Measurements from ENCODE around the gene RPS6KB1.
"Not testable (repeated sequence)": the region's sequence is repeated elsewhere in the genome, so short reads cannot be mapped to it uniquely, and the experiment has no call there.

Gene RPS6KB1

GRCh38 chr17:59964482-59965328 is 71.8 kb downstream of the RPS6KB1 start, which contains the start of gene RNFT1:
Gene RNFT1, minus strand, starts transcription at chr17:59964740. Its CDS starts 77 bp downstream, at chr17:59964663.
- Histone ChIP-seq H3K4me2 (ENCODE audit: insufficient read depth, low read length) (peak within 1 kb of the TSS; percentile 74), H3K36me3 (ENCODE audit: insufficient read depth, low read length) (peaks cover 5% of the 10 kb centered on the region), H3K9ac (ENCODE audit: low read depth, low read length) (peak within 1 kb of the TSS; percentile 66), H3K4me1 (ENCODE audit: insufficient read depth, low read length) (peaks cover 24% of the 10 kb centered on the region), H3K27ac (ENCODE audit: low read length) (peak within 1 kb of the TSS; percentile 79), H3K79me2 (ENCODE audit: insufficient read depth, low read length) (peaks cover 5% of the 10 kb centered on the region; the same call in 1 of the 2 replicates), H3K9me3 (ENCODE audit: insufficient read depth, low read length, severe bottlenecking) (no peaks in the 10 kb centered on the region), H3K27me3 (ENCODE audit: insufficient read depth, low read length, poor library complexity) (no peaks in the 10 kb centered on the region), H3K4me3 (ENCODE audit: low read depth in 1 of 2, low read length in 2 of 2) (peak within 1 kb of the TSS; percentile 67 to 78), H4K20me1 (ENCODE audit: insufficient read depth, low read length) (no peaks in the 10 kb centered on the region), H2AFZ (ENCODE audit: low read depth, low read length) (peak within 1 kb of the TSS; percentile 95)
- no peak for TF ChIP-seq CTCF (IDR thresholded peaks at IDR 0.05; ENCODE audit: borderline replicate concordance, extremely low read depth, low read length, poor library complexity, severe bottlenecking)
- TF ChIP-seq EZH2 (IDR thresholded peaks at IDR 0.05; ENCODE audit: borderline replicate concordance, low read depth, low read length, severe bottlenecking), result no peak
- DNase-seq, result peak; percentile 87
- ATAC-seq (ENCODE audit: insufficient read depth, low read depth), result peak; percentile 90

GRCh38 chr17:59971771-59972170 is 78.8 kb downstream of the RPS6KB1 start:
- H3K9ac ChIP-seq (ENCODE audit: low read depth, low read length); H4K20me1 ChIP-seq (ENCODE audit: insufficient read depth, low read length); H3K4me3 ChIP-seq (ENCODE audit: low read depth in 1 of 2, low read length in 2 of 2); H3K27ac ChIP-seq (ENCODE audit: low read length); H3K79me2 ChIP-seq (ENCODE audit: insufficient read depth, low read length); ATAC-seq (ENCODE audit: insufficient read depth, low read depth); H3K4me1 ChIP-seq (ENCODE audit: insufficient read depth, low read length); H3K4me2 ChIP-seq (ENCODE audit: insufficient read depth, low read length); H3K27me3 ChIP-seq (ENCODE audit: insufficient read depth, low read length, poor library complexity); H2AFZ ChIP-seq (ENCODE audit: low read depth, low read length); H3K36me3 ChIP-seq (ENCODE audit: insufficient read depth, low read length); H3K9me3 ChIP-seq (ENCODE audit: insufficient read depth, low read length, severe bottlenecking); DNase-seq: not testable (repeated sequence)

GRCh38 chr17:59972778-59973177 is 79.9 kb downstream of the RPS6KB1 start:
- TF ChIP-seq CTCF (IDR thresholded peaks at IDR 0.05; ENCODE audit: borderline replicate concordance, extremely low read depth, low read length, poor library complexity, severe bottlenecking) (no peak), EZH2 (IDR thresholded peaks at IDR 0.05; ENCODE audit: borderline replicate concordance, low read depth, low read length, severe bottlenecking) (no peak)
- Histone ChIP-seq H2AFZ (ENCODE audit: low read depth, low read length) (no peak overlapping the region), H3K36me3 (ENCODE audit: insufficient read depth, low read length) (no peaks in the 10 kb centered on the region), H3K27ac (ENCODE audit: low read length) (no peak overlapping the region), H3K4me3 (ENCODE audit: low read depth in 1 of 2, low read length in 2 of 2) (no peak overlapping the region), H3K27me3 (ENCODE audit: insufficient read depth, low read length, poor library complexity) (no peaks in the 10 kb centered on the region), H3K4me2 (ENCODE audit: insufficient read depth, low read length) (no peak overlapping the region), H3K4me1 (ENCODE audit: insufficient read depth, low read length) (no peaks in the 10 kb centered on the region), H3K9me3 (ENCODE audit: insufficient read depth, low read length, severe bottlenecking) (no peaks in the 10 kb centered on the region), H3K79me2 (ENCODE audit: insufficient read depth, low read length) (no peaks in the 10 kb centered on the region), H4K20me1 (ENCODE audit: insufficient read depth, low read length) (no peaks in the 10 kb centered on the region), H3K9ac (ENCODE audit: low read depth, low read length) (no peak overlapping the region)
- DNase-seq, result no peak
- no peak for ATAC-seq (ENCODE audit: insufficient read depth, low read depth)

- not testable (repeated sequence) for H3K4me1 ChIP-seq (ENCODE audit: insufficient read depth, low read length); H3K27me3 ChIP-seq (ENCODE audit: insufficient read depth, low read length, poor library complexity); H3K4me3 ChIP-seq (ENCODE audit: low read depth in 1 of 2, low read length in 2 of 2); H3K79me2 ChIP-seq (ENCODE audit: insufficient read depth, low read length); H3K4me2 ChIP-seq (ENCODE audit: insufficient read depth, low read length); H3K36me3 ChIP-seq (ENCODE audit: insufficient read depth, low read length); H3K9ac ChIP-seq (ENCODE audit: low read depth, low read length); ATAC-seq (ENCODE audit: insufficient read depth, low read depth); H3K9me3 ChIP-seq (ENCODE audit: insufficient read depth, low read length, severe bottlenecking); H3K27ac ChIP-seq (ENCODE audit: low read length); H2AFZ ChIP-seq (ENCODE audit: low read depth, low read length); H4K20me1 ChIP-seq (ENCODE audit: insufficient read depth, low read length); DNase-seq
Measured at GRCh38 chr17:59973483-59973882, 80.6 kb downstream of the RPS6KB1 start.

- not testable (repeated sequence) for H3K27me3 ChIP-seq (ENCODE audit: insufficient read depth, low read length, poor library complexity); H3K4me2 ChIP-seq (ENCODE audit: insufficient read depth, low read length); DNase-seq; H3K9ac ChIP-seq (ENCODE audit: low read depth, low read length); H3K4me1 ChIP-seq (ENCODE audit: insufficient read depth, low read length); H3K9me3 ChIP-seq (ENCODE audit: insufficient read depth, low read length, severe bottlenecking); H2AFZ ChIP-seq (ENCODE audit: low read depth, low read length); H3K36me3 ChIP-seq (ENCODE audit: insufficient read depth, low read length); H3K27ac ChIP-seq (ENCODE audit: low read length); H3K79me2 ChIP-seq (ENCODE audit: insufficient read depth, low read length); ATAC-seq (ENCODE audit: insufficient read depth, low read depth); H3K4me3 ChIP-seq (ENCODE audit: low read depth in 1 of 2, low read length in 2 of 2); H4K20me1 ChIP-seq (ENCODE audit: insufficient read depth, low read length)
Measured at GRCh38 chr17:59975166-59975565, 82.2 kb downstream of the RPS6KB1 start.

- not testable (repeated sequence) for H4K20me1 ChIP-seq (ENCODE audit: insufficient read depth, low read length); H3K9me3 ChIP-seq (ENCODE audit: insufficient read depth, low read length, severe bottlenecking); H3K27me3 ChIP-seq (ENCODE audit: insufficient read depth, low read length, poor library complexity); H3K27ac ChIP-seq (ENCODE audit: low read length); H3K4me2 ChIP-seq (ENCODE audit: insufficient read depth, low read length); H3K79me2 ChIP-seq (ENCODE audit: insufficient read depth, low read length); ATAC-seq (ENCODE audit: insufficient read depth, low read depth); DNase-seq; H3K4me1 ChIP-seq (ENCODE audit: insufficient read depth, low read length); H3K36me3 ChIP-seq (ENCODE audit: insufficient read depth, low read length); H2AFZ ChIP-seq (ENCODE audit: low read depth, low read length); H3K4me3 ChIP-seq (ENCODE audit: low read depth in 1 of 2, low read length in 2 of 2); H3K9ac ChIP-seq (ENCODE audit: low read depth, low read length)
Measured at GRCh38 chr17:59996608-59997007, 103.7 kb downstream of the RPS6KB1 start.
